Uterus (tissue), 2 donors: ENCODE data around the gene ARID5B.

Source experiments
- CTCF ChIP-seq, 4 experiments: fragments of 200-600 bp in 2 of 4; fragments of 450-650 bp in 2 of 4; sonication (generic) in 2 of 4; IDR thresholded peaks; one replicate each; pipeline ENCODE4 v1.5.1; 2016 to 2019; ENCODE audit warnings: antibody characterized with exemption in 4 of 4, mild to moderate bottlenecking in 2 of 4, moderate library complexity in 1 of 4
- POLR2A ChIP-seq, 2 donors: fragments of 450-650 bp; IDR thresholded peaks; one replicate each; pipeline ENCODE4 v1.6.1; 2016; ENCODE audit warnings: antibody characterized with exemption in 2 of 2, mild to moderate bottlenecking in 1 of 2, moderate library complexity in 1 of 2

- TF ChIP-seq CTCF (IDR thresholded peaks at IDR 0.05) (no peak), POLR2A (IDR thresholded peaks at IDR 0.05) (no peak)
These were observed 56.8 kb downstream of the ARID5B start for GRCh38 chr10:61958311-61958710.
